ENCODE measurements around the gene CYB5D1.

The CYB5D1 gene

GRCh38 chr17:7887038-7887481 lies 29.3 kb downstream of the CYB5D1 start:
- DNase-seq: no peak

- peak; percentile 51 for DNase-seq
Observed at GRCh38 chr17:7887482-7888183, 29.8 kb downstream of the CYB5D1 start.

GRCh38 chr17:7888184-7888920 lies 30.5 kb downstream of the CYB5D1 start, which contains the start of gene CHD3:
CHD3 (plus strand) TSS chr17:7888789; CDS start chr17:7889001, 212 bp downstream.
- no peak for DNase-seq

GRCh38 chr17:7889166-7889955 lies 31.6 kb downstream of the CYB5D1 start:
- DNase-seq: no peak

GRCh38 chr17:7893187-7893880 lies 35.5 kb downstream of the CYB5D1 start:
- DNase-seq: no peak

GRCh38 chr17:7894226-7894625 lies 36.4 kb downstream of the CYB5D1 start:
- DNase-seq: no peak

- no peak for DNase-seq
Observed at GRCh38 chr17:7894866-7895265, 37.1 kb downstream of the CYB5D1 start.

- DNase-seq: no peak
Observed at GRCh38 chr17:7897090-7897489, 39.3 kb downstream of the CYB5D1 start.

GRCh38 chr17:7897773-7898172 lies 40.0 kb downstream of the CYB5D1 start:
- no peak for DNase-seq

- DNase-seq: no peak
Observed at GRCh38 chr17:7903154-7904103, 45.6 kb downstream of the CYB5D1 start.

GRCh38 chr17:7909089-7909488 lies 51.3 kb downstream of the CYB5D1 start:
- no peak for DNase-seq

GRCh38 chr17:7910281-7910680 lies 52.5 kb downstream of the CYB5D1 start:
- no peak for DNase-seq

GRCh38 chr17:7910711-7911110 lies 52.9 kb downstream of the CYB5D1 start:
- DNase-seq: no peak

- DNase-seq: no peak
Observed at GRCh38 chr17:7911116-7911515, 53.3 kb downstream of the CYB5D1 start.
